Fibroblast of the conjunctiva (primary cell): ENCODE data around the gene COL5A1.
A peak's percentile ranks its signal among the peaks of the same experiment; 100 is the strongest.

Experiments
- DNase-seq: peaks from one replicate; pipeline ENCODE4 v3.0.0-alpha.2; 2010; ENCODE audit warnings: low read depth

COL5A1 gene

GRCh38 chr9:134770972-134771971 is 129.7 kb downstream of the COL5A1 start:
- DNase-seq: no peak

GRCh38 chr9:134772331-134772730 is 130.7 kb downstream of the COL5A1 start:
- DNase-seq: no peak

- DNase-seq: no peak
Observed at GRCh38 chr9:134773842-134774241, 132.2 kb downstream of the COL5A1 start.

GRCh38 chr9:134774410-134774809 is 132.8 kb downstream of the COL5A1 start:
- no peak for DNase-seq

- peak; percentile 37 for DNase-seq
Observed at GRCh38 chr9:134775081-134775951, 133.7 kb downstream of the COL5A1 start.

- DNase-seq: no peak
Observed at GRCh38 chr9:134776080-134776796, 134.6 kb downstream of the COL5A1 start.

- no peak for DNase-seq
Observed at GRCh38 chr9:134777153-134777552, 135.6 kb downstream of the COL5A1 start.

- no peak for DNase-seq
Observed at GRCh38 chr9:134778156-134778555, 136.6 kb downstream of the COL5A1 start.

- peak; percentile 57 for DNase-seq
Observed at GRCh38 chr9:134778841-134779411, 137.3 kb downstream of the COL5A1 start.

GRCh38 chr9:134779640-134780039 is 138.0 kb downstream of the COL5A1 start:
- no peak for DNase-seq

GRCh38 chr9:134781591-134782302 is 140.1 kb downstream of the COL5A1 start:
- no peak for DNase-seq

GRCh38 chr9:134782921-134783698 is 141.5 kb downstream of the COL5A1 start:
- DNase-seq: no peak

GRCh38 chr9:134783699-134784039 is 142.1 kb downstream of the COL5A1 start:
- no peak for DNase-seq

- no peak for DNase-seq
Observed at GRCh38 chr9:134784577-134785305, 143.1 kb downstream of the COL5A1 start.

- peak; percentile 10 for DNase-seq
Observed at GRCh38 chr9:134785325-134786108, 143.9 kb downstream of the COL5A1 start.

GRCh38 chr9:134787601-134788531 is 146.3 kb downstream of the COL5A1 start:
- no peak for DNase-seq

GRCh38 chr9:134789168-134789567 is 147.6 kb downstream of the COL5A1 start:
- DNase-seq: no peak

GRCh38 chr9:134791009-134791408 is 149.4 kb downstream of the COL5A1 start:
- no peak for DNase-seq
